ENCODE data around the gene FBN3. TPM values are rescaled to one million over a fixed set of nuclear protein-coding genes. Genes with fewer than 3 reads are reported as not detected.
"Not testable (repeated sequence)": the region's sequence is repeated elsewhere in the genome, so short reads cannot be mapped to it uniquely, and the experiment has no call there.

Gene FBN3
- total RNA-seq, 4 donors from 2014 or later: 0.06 to 32.8 TPM; not detected in 2

- Histone ChIP-seq H3K27ac (no peak overlapping the region), H3K9me3 (no peaks in the 10 kb centered on the region), H3K4me3 (no peak overlapping the region), H3K4me1 (no peaks in the 10 kb centered on the region), H3K36me3 (no peaks in the 10 kb centered on the region), H3K27me3 (no peaks in the 10 kb centered on the region)
- no peak for DNase-seq
- no peak for TF ChIP-seq POLR2A (IDR thresholded peaks at IDR 0.05)
- no peak for TF ChIP-seq CTCF (IDR thresholded peaks at IDR 0.05)
- intact Hi-C loops (cut with DNase I; ENCODE audit: low total_unique reads): no loop called here
These were observed 18.6 kb upstream of the FBN3 start for GRCh38 chr19:8167985-8168384.

- intact Hi-C loops (cut with DNase I; ENCODE audit: low total_unique reads): no loop called here
These were observed 14.4 kb upstream of the FBN3 start for GRCh38 chr19:8163759-8164158.

DNA sequence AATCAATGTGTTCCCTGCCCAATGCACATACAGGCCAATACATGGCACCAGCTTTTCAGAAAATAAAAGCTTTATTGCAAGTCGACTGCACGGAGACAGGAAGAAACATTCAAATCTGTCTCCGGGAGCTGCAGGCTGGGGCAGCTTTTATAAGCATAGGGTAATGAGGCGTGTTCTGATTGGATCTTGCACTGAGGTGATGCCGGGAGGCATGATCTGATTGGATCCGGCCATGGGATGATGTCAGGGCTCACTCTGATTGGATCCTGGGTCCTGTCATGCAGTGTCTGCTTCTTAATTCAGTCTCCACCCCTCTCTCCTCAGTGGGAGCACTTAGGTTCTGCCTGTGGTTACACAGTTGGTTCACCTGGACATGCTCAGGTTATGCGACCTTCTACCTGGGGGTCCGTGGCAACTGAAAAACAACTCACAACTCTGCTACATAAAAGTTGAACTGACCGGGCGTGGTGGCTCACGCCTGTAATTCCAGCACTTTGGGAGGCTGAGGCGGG lies 11.8 kb upstream of the FBN3 start:
- no peak overlapping the region for H3K4me3 ChIP-seq
- intact Hi-C loops (cut with DNase I; ENCODE audit: low total_unique reads): no loop called here
- no peaks in the 10 kb centered on the region for H3K36me3 ChIP-seq
- TF ChIP-seq CTCF (IDR thresholded peaks at IDR 0.05) (no peak), POLR2A (IDR thresholded peaks at IDR 0.05) (no peak)
- H3K9me3 ChIP-seq: no peaks in the 10 kb centered on the region
- no peaks in the 10 kb centered on the region for H3K4me1 ChIP-seq
- no peaks in the 10 kb centered on the region for H3K27me3 ChIP-seq
- DNase-seq: no peak
- H3K27ac ChIP-seq: no peak overlapping the region

More at GRCh38 chr19:8163759-8164158, 14.4 kb upstream of the FBN3 start:
- Histone ChIP-seq H3K27ac (no peak overlapping the region), H3K27me3 (no peaks in the 10 kb centered on the region), H3K36me3 (no peaks in the 10 kb centered on the region), H3K9me3 (no peaks in the 10 kb centered on the region), H3K4me1 (no peaks in the 10 kb centered on the region), H3K4me3 (no peak overlapping the region)
- no peak for TF ChIP-seq CTCF (IDR thresholded peaks at IDR 0.05)
- no peak for TF ChIP-seq POLR2A (IDR thresholded peaks at IDR 0.05)
- DNase-seq: peak in 1 of 2 donors; percentile 20

DNA sequence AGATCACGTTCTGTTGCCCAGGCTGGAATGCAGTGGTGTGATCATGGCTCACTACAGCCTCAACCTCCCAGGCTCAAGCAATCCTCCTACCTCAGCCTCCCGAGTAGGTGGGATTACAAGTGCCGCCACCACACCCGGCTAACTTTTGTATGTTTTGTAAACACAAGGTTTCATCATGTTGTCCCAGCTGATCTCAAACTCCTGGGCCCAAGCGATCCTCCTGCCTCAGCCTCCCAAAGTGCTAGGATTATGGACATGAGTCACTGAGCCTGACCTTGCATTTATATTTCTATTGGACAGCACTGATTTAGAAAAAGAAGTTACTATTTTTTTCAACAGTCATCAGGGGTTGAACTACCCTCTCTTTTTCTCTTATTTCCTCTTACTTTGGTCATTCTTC lies 9.9 kb upstream of the FBN3 start:
- H3K4me1 ChIP-seq, H3K4me3 ChIP-seq, DNase-seq, H3K9me3 ChIP-seq, H3K27me3 ChIP-seq, H3K36me3 ChIP-seq, H3K27ac ChIP-seq: not testable (repeated sequence)
- intact Hi-C loops (cut with DNase I; ENCODE audit: low total_unique reads): loop anchor here (5.0 kb wide), 1 partner anchor 93 kb away; no protein-coding TSS in a partner anchor

DNA sequence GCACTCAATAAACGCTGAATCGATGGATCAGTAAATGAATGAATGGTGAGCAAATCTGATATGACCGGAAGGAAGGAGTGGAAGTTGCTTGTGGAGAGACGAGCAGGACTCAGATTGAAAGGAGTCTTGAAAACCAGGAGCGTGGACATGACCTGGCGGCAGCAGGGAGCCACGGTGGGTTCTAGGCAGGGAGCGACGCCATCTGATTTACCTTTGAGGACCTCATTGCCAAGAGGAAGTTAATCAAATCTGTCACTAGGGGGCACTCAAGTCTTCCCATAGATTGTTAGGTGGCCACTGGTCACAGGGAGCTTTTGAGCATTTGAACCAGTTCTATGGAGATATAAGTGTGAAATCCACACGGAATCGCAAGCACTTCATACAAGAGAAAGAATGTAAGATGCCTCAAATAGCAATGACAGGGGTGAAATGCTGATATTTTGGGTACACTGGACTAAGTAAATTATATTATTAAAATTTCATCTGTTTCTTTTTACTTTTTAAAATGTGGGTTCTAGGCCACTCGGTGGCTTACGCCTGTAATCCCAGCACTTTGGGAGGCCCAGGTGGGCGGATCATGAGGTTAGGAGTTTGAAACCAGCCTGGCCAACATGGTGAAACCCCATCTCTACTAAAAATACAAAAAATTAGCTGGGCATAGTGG lies 9.2 kb upstream of the FBN3 start:
- Histone ChIP-seq H3K4me1 (no peaks in the 10 kb centered on the region), H3K9me3 (no peaks in the 10 kb centered on the region), H3K27me3 (no peaks in the 10 kb centered on the region), H3K4me3 (no peak overlapping the region), H3K27ac (no peak overlapping the region), H3K36me3 (no peaks in the 10 kb centered on the region)
- intact Hi-C loops (cut with DNase I; ENCODE audit: low total_unique reads): loop anchor here (5.0 kb wide), 1 partner anchor 94 kb away; no protein-coding TSS in a partner anchor
- peak in 1 of 2 donors; percentile 42 for DNase-seq
- TF ChIP-seq CTCF (IDR thresholded peaks at IDR 0.05) (peak; percentile 49 to 65 (median 58)), POLR2A (IDR thresholded peaks at IDR 0.05) (no peak)
